CD4-positive, alpha-beta T cell treated with Interleukin-17A for 1 hour (primary cell): Measurements from ENCODE around the gene RSRC2.
"Not testable (repeated sequence)": the region's sequence is repeated elsewhere in the genome, so short reads cannot be mapped to it uniquely, and the experiment has no call there.

ENCODE experiments used
- DNase-seq: peaks from one replicate; pipeline ENCODE4 v3.0.0-alpha.2; 2020

The RSRC2 gene

GRCh38 chr12:122517877-122518276 is 8.9 kb downstream of the RSRC2 start:
- no peak for DNase-seq

DNA sequence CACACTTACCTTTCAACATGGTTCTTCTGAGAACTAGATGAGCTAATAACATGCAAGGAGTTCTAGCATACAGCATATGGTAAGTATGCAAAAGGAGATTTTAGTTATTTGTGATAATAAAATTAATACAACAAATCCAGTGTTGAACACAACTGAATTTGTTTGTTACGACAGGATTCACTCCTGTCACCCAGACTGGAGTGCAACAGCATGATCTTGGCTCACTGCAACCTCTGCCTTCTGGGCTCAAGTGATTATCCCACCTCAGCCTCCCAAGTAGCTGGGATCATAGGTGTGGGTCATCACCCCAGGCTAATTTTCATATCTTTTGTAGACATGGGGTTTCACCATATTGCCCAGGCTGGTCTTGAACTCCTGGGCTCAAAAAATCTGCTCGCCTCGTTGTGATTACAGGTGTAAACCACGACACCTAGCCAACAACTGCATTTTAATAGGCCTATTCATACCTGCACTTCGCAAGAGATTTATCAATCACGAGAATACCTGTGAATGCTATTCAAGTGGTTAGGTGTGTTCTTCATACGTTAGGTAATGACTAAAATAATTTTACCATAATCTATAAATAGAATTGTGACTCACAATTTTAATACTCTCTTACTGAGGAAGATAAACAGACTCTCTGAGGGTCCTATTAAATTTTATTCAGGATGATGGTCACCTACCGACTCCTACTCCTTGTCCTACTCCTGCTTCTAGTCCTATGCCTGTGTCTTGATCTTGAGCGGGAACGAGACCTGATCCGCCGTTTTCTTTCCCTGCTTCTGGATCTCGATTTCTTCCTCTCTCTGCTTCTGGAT is 10.0 kb downstream of the RSRC2 start:
- DNase-seq, result no peak

DNA sequence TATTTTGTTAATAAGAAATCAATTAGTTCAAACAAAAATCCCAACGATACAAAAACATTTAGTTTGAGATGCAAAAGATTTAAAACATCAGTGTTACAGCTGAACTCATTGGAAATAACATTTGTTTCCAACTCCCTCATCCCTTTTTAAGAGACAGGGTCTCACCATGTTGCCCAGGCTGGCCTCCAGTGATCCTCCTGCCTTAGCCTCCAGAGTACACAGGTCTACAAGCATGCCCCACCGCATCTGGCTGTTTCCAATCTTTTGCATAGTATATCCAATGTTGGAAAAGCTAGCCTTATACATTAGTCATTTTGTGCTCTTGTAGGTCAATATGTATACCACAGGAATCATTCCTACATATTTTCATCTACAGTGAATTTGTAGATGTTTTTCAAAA is 11.5 kb downstream of the RSRC2 start:
- no peak for DNase-seq

DNA sequence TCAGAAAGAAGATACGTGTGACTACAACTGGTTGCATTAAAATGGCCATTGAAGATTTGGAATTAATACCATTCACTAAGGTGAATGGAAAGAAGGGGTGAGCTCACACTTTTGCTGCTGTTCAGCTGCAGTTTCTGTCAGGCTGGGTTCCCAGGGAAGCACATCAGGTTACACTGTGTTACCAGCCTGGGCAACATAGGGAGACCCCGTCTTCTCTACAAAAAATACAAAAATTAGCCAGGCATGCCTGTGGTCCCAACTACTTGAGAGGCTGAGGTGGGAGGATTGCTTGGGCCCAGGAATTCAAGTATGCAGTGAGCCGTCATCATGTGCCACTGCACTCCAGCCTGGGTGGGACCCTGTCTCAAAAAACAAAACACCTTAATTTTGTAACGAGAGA is 13.1 kb downstream of the RSRC2 start:
- no peak for DNase-seq

- not testable (repeated sequence) for DNase-seq
Observed at GRCh38 chr12:122513028-122513427, 13.7 kb downstream of the RSRC2 start.

DNA sequence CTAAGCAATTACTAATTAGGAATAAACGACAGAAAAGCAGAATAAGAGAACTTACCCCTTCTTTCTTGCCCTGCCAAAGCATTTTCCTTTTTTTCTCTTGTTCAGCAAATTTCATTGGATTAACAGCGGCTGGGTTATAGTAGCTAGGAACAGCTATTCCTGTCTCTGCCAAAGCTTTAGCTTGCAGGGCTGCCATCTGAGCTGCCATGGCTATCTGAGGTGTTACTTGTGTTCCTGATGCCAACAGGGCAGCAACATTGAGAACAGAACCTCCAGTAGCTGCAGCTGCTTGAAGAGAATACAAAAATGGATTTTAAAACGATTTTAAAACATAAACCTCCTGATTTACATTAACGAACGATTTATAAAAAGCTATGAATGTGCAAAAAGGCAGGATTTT is 18.6 kb downstream of the RSRC2 start:
- DNase-seq, result no peak

- no peak for DNase-seq
Observed at GRCh38 chr12:122506393-122506938, 20.3 kb downstream of the RSRC2 start.

GRCh38 chr12:122505419-122506051 is 21.2 kb downstream of the RSRC2 start:
- no peak for DNase-seq

- no peak for DNase-seq
Observed at GRCh38 chr12:122503783-122504590, 22.7 kb downstream of the RSRC2 start.

DNA sequence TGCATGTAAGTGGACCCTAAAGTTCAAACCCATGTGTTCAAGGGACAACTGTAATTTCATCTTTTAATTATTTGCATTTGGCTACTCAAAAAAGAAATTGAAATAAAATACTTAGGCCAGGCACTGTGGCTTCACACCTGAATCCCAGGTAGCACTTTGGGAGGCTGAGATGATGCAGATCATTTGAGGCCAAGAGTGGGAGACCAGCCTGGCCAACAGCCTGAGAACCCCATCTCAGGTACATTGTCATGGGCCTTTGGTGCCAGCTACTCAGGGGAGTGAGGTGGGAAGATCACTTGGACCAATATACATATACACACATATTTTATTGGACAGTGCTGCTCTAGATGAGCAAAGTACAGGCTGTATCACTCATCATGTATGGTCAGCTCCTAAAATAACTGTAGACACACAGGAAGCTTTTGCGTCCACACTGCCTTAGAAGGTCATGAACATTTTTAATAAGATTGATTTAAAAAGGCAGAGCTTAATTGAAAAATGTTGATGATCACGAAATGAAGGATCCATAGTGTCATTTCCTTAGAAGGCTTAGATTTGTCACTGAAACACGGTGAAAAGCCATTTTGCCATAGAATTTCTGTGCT is 23.5 kb downstream of the RSRC2 start:
- no peak for DNase-seq

- DNase-seq, result no peak
Observed at GRCh38 chr12:122501489-122501989, 25.2 kb downstream of the RSRC2 start.

DNA sequence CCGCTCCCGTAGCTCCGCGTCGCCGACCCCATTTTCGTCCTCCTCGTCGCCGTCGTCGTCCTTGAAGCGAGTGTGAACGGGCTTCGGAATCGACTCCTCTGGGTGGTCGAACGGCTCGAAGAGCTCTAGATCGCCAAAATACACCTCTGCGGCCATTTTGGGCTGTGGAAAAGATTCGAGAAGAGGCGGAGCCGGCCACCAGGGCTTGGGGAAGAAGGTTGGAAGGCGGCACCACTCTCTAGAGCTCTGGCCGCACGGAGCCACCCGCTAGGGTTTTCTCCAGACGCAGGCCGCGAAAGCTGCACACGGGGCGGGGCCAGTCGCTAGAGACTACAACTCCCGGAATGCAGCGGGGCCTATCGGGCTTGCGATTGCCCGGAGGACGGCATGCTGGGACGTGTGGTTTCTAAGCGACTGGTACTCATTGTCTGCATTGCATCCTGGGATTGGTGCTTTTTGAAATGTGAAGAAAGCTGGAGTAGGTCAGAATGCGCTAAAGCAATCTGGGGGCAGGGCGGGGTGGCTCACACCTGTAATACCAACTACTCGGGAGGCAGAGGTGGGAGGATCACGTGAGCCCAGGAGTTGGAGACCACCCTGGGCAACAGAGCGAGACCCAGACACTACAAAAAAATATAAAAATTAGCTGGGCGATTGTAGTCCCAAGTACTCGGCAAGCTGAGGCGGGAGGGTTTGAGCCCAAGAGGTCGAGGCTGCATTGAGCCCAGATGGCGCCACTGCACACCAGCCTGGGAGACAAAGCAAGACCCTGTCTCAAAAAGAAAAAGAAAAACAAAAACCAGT is 25.8 kb downstream of the RSRC2 start, which contains the start of gene ZCCHC8:
Gene ZCCHC8 (minus strand): TSS at position 248 of the 804 bp plus-strand sequence. CDS start 92 bp downstream, at position 156.
- DNase-seq, result peak; percentile 97

- DNase-seq, result peak; percentile 54
Observed at GRCh38 chr12:122499991-122500684, 26.6 kb downstream of the RSRC2 start.

DNA sequence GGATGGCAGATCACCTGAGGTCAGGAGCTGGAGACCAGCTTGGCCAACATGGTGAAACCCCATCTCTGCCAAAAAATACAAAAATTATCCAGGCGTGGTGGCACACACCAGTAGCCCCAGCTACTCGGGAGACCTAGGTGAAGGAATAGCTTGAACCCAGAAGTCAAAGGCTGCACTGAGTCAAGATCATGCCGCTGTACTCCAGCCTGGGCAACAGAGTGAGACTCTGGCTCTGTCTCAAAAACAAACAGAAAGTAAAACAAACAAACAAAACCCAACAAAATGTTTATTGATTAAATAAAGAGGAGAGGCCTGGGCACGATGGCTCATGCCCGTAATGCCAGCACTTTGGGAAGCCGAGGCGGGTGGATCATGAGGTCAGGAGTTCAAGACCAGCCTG is 31.5 kb downstream of the RSRC2 start:
- DNase-seq, result no peak

- not testable (repeated sequence) for DNase-seq
Observed at GRCh38 chr12:122493222-122493621, 33.5 kb downstream of the RSRC2 start.

GRCh38 chr12:122491991-122492390 is 34.7 kb downstream of the RSRC2 start:
- no peak for DNase-seq

DNA sequence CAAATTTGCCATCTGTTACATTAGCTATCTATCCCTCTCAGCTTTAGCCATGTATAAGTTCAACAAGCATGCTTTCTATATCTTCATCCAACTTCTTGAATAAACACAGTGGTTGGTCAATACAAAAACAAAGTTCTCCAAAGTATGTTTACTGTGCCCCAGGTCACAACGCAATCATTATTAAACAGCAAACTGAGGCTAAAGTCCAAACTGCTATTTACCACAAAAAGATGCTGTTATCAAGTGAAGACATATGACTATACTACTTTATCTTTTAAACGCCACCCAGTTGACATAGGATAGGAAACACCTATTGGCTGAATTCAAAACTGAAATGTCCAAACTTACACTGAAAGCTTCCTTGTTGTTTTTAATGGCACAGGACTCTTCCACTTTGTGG is 37.7 kb downstream of the RSRC2 start:
- DNase-seq, result no peak

DNA sequence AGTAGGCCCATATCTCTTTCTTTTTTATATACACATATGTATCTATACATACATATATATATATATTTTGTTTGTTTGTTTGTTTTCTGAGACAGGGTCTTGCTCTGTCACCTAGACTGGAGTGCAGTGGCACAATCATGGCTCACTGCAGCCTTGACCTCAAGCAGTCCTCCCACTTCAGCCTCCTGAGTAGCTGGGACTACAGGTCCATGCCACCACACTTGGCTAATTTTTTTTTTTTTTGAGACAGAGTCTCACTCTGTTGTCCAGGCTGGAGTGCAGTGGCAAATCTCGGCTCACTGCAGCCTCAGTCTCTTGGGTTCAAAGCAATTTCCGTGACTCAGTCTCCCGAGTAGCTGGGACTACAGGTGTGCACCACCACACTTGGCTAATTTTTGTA is 38.9 kb downstream of the RSRC2 start:
- not testable (repeated sequence) for DNase-seq

- DNase-seq, result no peak
Observed at GRCh38 chr12:122486805-122487426, 39.8 kb downstream of the RSRC2 start.

DNA sequence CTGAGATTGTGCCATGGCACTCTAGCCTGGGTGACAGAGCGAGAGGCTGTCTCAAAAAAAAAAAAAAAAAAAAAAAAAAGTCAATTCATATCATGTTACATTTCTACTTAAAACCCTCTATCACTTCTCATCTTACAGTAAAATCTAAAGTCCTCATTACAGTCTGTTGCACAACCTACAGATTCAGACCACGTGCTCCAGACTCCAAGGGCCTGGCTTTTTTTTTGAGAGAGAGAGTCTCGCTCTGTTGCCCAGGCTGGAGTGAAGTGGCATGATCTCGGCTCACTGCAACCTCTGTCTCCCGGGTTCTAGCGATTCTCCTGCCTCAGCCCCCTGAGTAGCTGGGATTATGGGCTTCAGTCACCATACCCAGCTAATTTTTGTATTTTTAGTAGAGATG is 40.4 kb downstream of the RSRC2 start:
- DNase-seq, result not testable (repeated sequence)
